B cell (primary cell): ENCODE measurements around the gene KIF26B. TPM values are rescaled to one million over a fixed set of nuclear protein-coding genes. Genes with fewer than 3 reads are reported as not detected.

ENCODE experiments used
- ATAC-seq: fragments of 200-7000 bp; cut with Tn5 transposase; one replicate; pipeline ENCODE4 v1.10.0; 2021; ENCODE audit warnings: low read depth, mild to moderate bottlenecking, moderate number of reproducible peaks, moderate library complexity
- CTCF ChIA-PET: fragments of 350-600 bp; sonication (Branson Sonifier 250); formaldehyde crosslinking; loops from one replicate; lab custom pipeline; 2021; ENCODE audit warnings: antibody characterized with exemption, inconsistent platforms; lab: Charles Lee
- POLR2A ChIA-PET: fragments of 350-600 bp; sonication (Branson Sonifier 250); formaldehyde crosslinking; loops from one replicate; lab custom pipeline; 2021; ENCODE audit warnings: antibody characterized with exemption; lab: Charles Lee
- DNase-seq: peaks from one replicate; pipeline ENCODE4 v3.0.0; 2013
- H2AFZ ChIP-seq: 2 replicates; pipeline ENCODE4 v1.6.1; 2012; ENCODE audit warnings: mild to moderate bottlenecking, low read depth, low read length; ENCODE audit not compliant: insufficient read depth, poor library complexity, severe bottlenecking
- H3K27ac ChIP-seq, 2 donors: 1 replicate in 1 of 2; 2 replicates in 1 of 2; pipeline ENCODE4 v1.5.1; 2012 to 2013; ENCODE audit warnings: low read length in 2 of 2, mild to moderate bottlenecking in 2 of 2, moderate library complexity in 1 of 2
- H3K27me3 ChIP-seq, 4 experiments: fragments of 200-600 bp in 1 of 4; sonication (generic) in 1 of 4; replicated peaks in 1 of 4; 1 replicate in 2 of 4; 2 replicates in 2 of 4; pipeline versions ENCODE4 v1.6.1 to v1.7.0; 2013 to 2016; ENCODE audit warnings: low read length in 3 of 4, mild to moderate bottlenecking in 2 of 4, mixed read lengths in 1 of 4, moderate library complexity in 1 of 4; ENCODE audit not compliant: insufficient read depth in 4 of 4, control insufficient read depth in 3 of 4; ENCODE audit errors: control extremely low read depth in 1 of 4
- H3K36me3 ChIP-seq, 2 experiments: replicated peaks in 1 of 2; 1 replicate in 1 of 2; 2 replicates in 1 of 2; pipeline versions ENCODE4 v1.6.1 to v1.7.1; 2013; ENCODE audit warnings: low read length in 1 of 2; ENCODE audit not compliant: insufficient read depth in 2 of 2, control insufficient read depth in 1 of 2; ENCODE audit errors: control extremely low read depth in 1 of 2, extremely low read depth in 1 of 2
- H3K4me1 ChIP-seq, 2 donors: fragments of 200-600 bp in 1 of 2; sonication (generic) in 1 of 2; 1 replicate in 1 of 2; 2 replicates in 1 of 2; pipeline versions ENCODE4 v1.5.1 to v1.6.1; 2013 to 2017; ENCODE audit warnings: low read length in 2 of 2; ENCODE audit not compliant: control insufficient read depth in 2 of 2, insufficient read depth in 2 of 2
- H3K4me2 ChIP-seq: replicated peaks from 2 replicates; pipeline ENCODE3; 2012; ENCODE audit warnings: mild to moderate bottlenecking, low read depth, low read length; ENCODE audit not compliant: poor library complexity, severe bottlenecking
- H3K4me3 ChIP-seq, 5 experiments: fragments of 200-600 bp in 1 of 5; sonication (generic) in 1 of 5; 1 replicate in 3 of 5; 2 replicates in 2 of 5; pipeline versions ENCODE4 v1.5.1 to v1.7.0; 2011 to 2016; ENCODE audit warnings: low read length in 4 of 5, mild to moderate bottlenecking in 4 of 5, low read depth in 2 of 5, control low read depth in 1 of 5, moderate library complexity in 1 of 5; ENCODE audit not compliant: insufficient read depth in 1 of 5; ENCODE audit errors: control extremely low read depth in 1 of 5, extremely low read depth in 1 of 5
- H3K79me2 ChIP-seq: fragments of 200-600 bp; sonication (generic); one replicate; pipeline ENCODE4 v1.6.0; 2016; ENCODE audit warnings: low read length; ENCODE audit not compliant: control insufficient read depth, insufficient read depth
- H3K9ac ChIP-seq: fragments of 200-600 bp; sonication (generic); 2 replicates; pipeline ENCODE4 v1.6.1; 2017; ENCODE audit warnings: mild to moderate bottlenecking, low read length, moderate library complexity
- H3K9me3 ChIP-seq, 3 donors: one replicate each; pipeline versions ENCODE4 v1.6.1 to v1.7.1; 2013; ENCODE audit warnings: low read length in 2 of 3; ENCODE audit not compliant: control insufficient read depth in 2 of 3, insufficient read depth in 1 of 3; ENCODE audit errors: control extremely low read depth in 1 of 3
- H4K20me1 ChIP-seq: 2 replicates; pipeline ENCODE4 v1.6.0; 2012; ENCODE audit warnings: mild to moderate bottlenecking, low read length; ENCODE audit not compliant: insufficient read depth, control insufficient read depth, poor library complexity, severe bottlenecking
- H3K27ac Mint-ChIP-seq: one replicate; pipeline ENCODE4 v1.8.0; 2021; ENCODE audit warnings: mixed read lengths
- H3K27me3 Mint-ChIP-seq: one replicate; pipeline ENCODE4 v1.8.0; 2021; ENCODE audit warnings: mixed read lengths
- H3K4me1 Mint-ChIP-seq: one replicate; pipeline ENCODE4 v1.8.0; 2021; ENCODE audit warnings: mixed read lengths
- H3K4me3 Mint-ChIP-seq: one replicate; pipeline ENCODE4 v1.8.0; 2021; ENCODE audit warnings: mixed read lengths
- H3K9me3 Mint-ChIP-seq: one replicate; pipeline ENCODE4 v1.8.0; 2022; ENCODE audit warnings: mixed read lengths; ENCODE audit not compliant: insufficient read depth
- CTCF ChIP-seq: fragments of 200-600 bp; IDR thresholded peaks from one replicate; pipeline ENCODE4 v1.8.0; 2022; ENCODE audit warnings: antibody characterized with exemption, mild to moderate bottlenecking
- EZH2 ChIP-seq: IDR thresholded peaks from 2 replicates; pipeline ENCODE4 v1.6.1; 2012; ENCODE audit warnings: borderline replicate concordance, low read depth, mild to moderate bottlenecking, moderate library complexity, low read length; ENCODE audit not compliant: insufficient read depth, poor library complexity, severe bottlenecking
- WGBS: methylation state at CpG from one replicate; pipeline ENCODE4 v1.1.5; 2013; ENCODE audit warnings: missing lambda C conversion rate; ENCODE audit not compliant: insufficient coverage; 5-methylcytosine and 5-hydroxymethylcytosine counted together
- intact Hi-C: fragments of 100-400 bp; cut with micrococcal nuclease; formaldehyde crosslinking; loops from one replicate; pipeline ENCODE4 v1.10.0; 2022
- polyA plus RNA-seq: library from polyadenylated mRNA; depleted of rRNA; stranded (reverse); fragments of >200 nt; gene quantifications from 2 replicates; pipeline ENCODE4 v1.2.3, GENCODE V29; 2012
- total RNA-seq, 2 donors: library from RNA; stranded (reverse); fragments of 120-200 nt in 1 of 2; gene quantifications; 1 replicate in 1 of 2; 2 replicates in 1 of 2; pipeline versions ENCODE4 v1.2.3 to v1.2.4, GENCODE V29; 2013 to 2022

Gene KIF26B
- total and polyA plus RNA-seq, 2 donors (not counting 1 experiment from before 2014, with no cell fraction given) = 0.62 TPM; not detected in 1

GRCh38 chr1:245605480-245606156 is 450.8 kb downstream of the KIF26B start:
- peaks cover 26% of the 10 kb centered on the region for H3K27me3 Mint-ChIP-seq
- H3K27ac Mint-ChIP-seq = no peak overlapping the region
- CTCF ChIA-PET = no interaction called here
- Histone ChIP-seq H3K4me3 (no peak overlapping the region), H2AFZ (no peak overlapping the region), H3K9ac (no peak overlapping the region), H3K4me1 (no peaks in the 10 kb centered on the region), H3K9me3 (peaks cover 0 to 8% (median 0%) of the 10 kb centered on the region in 3 donors), H3K79me2 (no peaks in the 10 kb centered on the region), H3K4me2 (no peak overlapping the region), H3K27me3 (peaks cover 0 to 2% (median 0%) of the 10 kb centered on the region in 4 experiments), H3K27ac (no peak overlapping the region), H3K36me3 (no peaks in the 10 kb centered on the region), H4K20me1 (no peaks in the 10 kb centered on the region)
- POLR2A ChIA-PET = no interaction called here
- H3K4me1 Mint-ChIP-seq = no peaks in the 10 kb centered on the region
- ATAC-seq (no peak), DNase-seq (no peak)
- no peaks in the 10 kb centered on the region for H3K9me3 Mint-ChIP-seq
- TF ChIP-seq CTCF (no peak), EZH2 (no peak)
- intact Hi-C loops = no loop called here
- no peak overlapping the region for H3K4me3 Mint-ChIP-seq
- 67% methylated on average over 12 of the region's 14 CpGs for WGBS

GRCh38 chr1:245606157-245606725 is 451.5 kb downstream of the KIF26B start:
- Histone ChIP-seq H2AFZ (no peak overlapping the region), H3K4me1 (no peaks in the 10 kb centered on the region), H3K4me3 (no peak overlapping the region), H3K79me2 (no peaks in the 10 kb centered on the region), H3K36me3 (no peaks in the 10 kb centered on the region), H3K27ac (no peak overlapping the region), H3K4me2 (no peak overlapping the region), H3K9ac (no peak overlapping the region), H4K20me1 (no peaks in the 10 kb centered on the region), H3K9me3 (peaks cover 0 to 8% (median 0%) of the 10 kb centered on the region in 3 donors), H3K27me3 (peaks cover 0 to 2% (median 0%) of the 10 kb centered on the region in 4 experiments)
- ATAC-seq = no peak
- DNase-seq = no peak
- Mint-ChIP-seq H3K9me3 (no peaks in the 10 kb centered on the region), H3K27ac (no peak overlapping the region), H3K27me3 (peaks cover 21% of the 10 kb centered on the region), H3K4me3 (no peak overlapping the region), H3K4me1 (no peaks in the 10 kb centered on the region)
- 95% methylated on average over 9 of the region's 16 CpGs for WGBS
- intact Hi-C loops = no loop called here
- ChIA-PET CTCF (interaction anchor here (0.7 kb wide), 1 partner anchor 454 kb away, joined by 5 read pairs; no protein-coding TSS in a partner anchor), POLR2A (no interaction called here)
- TF ChIP-seq CTCF = no peak
- TF ChIP-seq EZH2 = no peak
